T follicular helper cell (primary cell): ENCODE data around the gene EXT2.

Source experiments
- DNase-seq: peaks from one replicate; pipeline ENCODE4 v3.0.0-alpha.2; 2020; ENCODE audit warnings: low read depth

Gene EXT2

DNA sequence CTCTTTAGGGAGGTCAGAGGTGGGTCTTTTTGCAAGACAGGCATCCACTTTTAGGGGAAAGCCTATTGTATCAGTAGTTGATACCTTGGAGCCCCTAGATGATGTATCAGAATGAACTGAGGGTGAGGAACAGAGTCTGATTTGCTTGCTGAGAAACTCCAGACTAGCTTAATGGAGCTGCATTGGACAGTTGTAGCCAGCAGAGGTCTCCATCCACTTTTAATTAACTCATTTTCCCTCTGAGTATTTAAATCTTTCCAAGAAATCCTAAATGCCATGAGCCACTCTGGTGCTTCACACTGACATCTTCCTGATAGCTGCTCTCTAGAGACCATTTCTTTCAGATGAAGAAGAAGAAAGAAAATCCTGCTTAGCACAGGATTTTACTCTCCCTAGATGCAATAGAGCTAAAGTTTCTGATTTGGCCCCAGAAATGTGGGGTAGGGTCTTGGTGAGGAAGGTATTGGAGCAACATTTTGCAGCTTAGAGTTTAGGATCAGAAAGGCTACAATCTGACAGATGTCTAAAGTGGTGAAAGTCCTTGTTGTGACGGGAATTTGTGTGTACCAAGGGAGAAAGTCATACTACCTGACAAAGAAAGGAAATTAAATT lies 38.0 kb downstream of the EXT2 start:
- no peak for DNase-seq

DNA sequence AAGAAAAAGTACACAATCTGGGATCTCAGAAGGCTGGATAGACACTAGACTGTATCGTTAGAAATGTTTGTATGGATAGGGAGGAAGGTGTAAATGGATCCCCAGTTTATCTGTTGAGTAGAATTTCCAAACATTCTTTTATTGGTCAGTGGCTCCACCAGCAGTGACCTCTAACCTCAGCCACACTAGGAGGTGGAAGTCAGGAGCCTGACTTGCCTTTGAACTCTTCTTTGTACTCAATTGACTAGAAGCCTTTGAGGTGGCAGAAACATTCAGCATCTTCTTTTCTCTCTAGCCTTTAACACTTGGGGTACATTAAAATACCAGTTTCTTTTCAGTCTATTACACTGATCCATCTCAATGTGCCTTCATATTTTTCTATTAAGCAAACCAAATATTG lies 39.1 kb downstream of the EXT2 start:
- DNase-seq = no peak

DNA sequence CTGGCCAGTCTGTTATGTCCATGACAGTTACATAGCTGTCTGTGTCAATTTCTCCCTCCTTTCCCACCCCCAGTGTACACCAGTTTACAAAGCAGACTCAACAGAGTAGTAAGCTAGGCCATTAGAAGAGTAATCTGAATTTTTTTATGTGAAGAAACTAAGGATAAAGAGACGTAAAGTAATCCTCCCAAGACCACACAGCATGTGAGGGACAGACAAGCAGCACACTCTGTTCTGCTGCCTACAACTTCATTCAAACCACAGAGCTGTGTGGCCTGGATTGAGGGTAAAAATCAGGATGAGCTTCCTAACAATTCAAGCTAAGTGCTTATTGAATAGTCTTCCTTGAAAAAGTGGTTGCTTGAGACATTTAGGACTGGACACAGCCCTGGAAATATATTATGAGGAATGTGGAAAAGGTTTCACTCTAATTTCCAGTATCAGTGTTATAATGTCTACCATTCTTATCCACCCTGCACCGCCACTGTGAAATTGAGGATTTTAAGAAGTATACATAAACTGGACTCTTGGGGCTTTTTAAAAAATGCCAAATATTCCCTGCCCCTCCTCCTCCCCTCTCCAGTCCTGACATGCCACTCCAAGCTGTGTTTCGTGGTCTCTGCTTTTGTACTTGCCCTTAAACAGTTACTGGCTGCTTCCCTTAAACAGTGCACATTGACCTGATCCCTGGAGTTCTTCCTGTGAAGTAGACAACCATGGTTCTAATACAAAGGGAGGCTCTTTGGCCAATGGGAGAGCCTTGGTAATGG lies 40.9 kb downstream of the EXT2 start:
- DNase-seq = no peak

DNA sequence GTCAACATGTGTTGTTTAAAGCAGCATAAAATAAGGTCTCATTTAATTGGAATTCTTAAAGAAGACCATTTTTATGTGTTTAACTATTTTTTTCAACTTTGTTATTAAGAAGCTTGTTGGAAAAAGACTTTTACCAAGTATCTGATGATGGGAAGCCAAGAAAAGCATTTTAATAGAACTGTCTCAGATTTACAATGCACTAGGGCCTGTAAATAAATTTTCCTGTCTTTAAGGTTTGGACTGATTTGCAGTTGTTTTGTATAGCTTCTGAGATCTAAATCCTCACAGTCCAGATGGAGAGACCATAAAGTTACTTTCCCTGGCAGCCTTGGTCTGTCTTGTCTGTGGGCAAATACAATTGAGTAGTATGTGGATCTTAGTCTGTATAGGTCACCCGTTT lies 41.6 kb downstream of the EXT2 start:
- DNase-seq = no peak

DNA sequence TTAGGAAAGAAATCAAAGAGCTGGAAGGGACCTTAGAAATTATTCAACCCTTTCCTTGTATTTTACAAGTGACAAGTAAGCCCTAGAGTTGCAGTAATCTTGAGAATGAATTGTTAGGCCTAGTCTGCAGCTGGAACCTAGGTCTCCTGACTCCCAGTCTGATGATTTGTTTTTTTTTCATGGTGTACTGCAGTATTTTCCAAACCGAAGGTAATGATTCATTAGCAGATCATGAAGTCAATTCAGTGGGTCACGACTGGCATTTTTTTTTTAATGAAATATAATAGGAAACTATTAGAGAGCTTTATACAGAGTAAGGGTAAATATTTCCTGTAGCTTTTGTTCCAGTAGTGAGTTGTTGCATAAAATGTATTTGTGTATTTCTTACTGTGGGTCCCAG lies 42.8 kb downstream of the EXT2 start:
- no peak for DNase-seq

DNA sequence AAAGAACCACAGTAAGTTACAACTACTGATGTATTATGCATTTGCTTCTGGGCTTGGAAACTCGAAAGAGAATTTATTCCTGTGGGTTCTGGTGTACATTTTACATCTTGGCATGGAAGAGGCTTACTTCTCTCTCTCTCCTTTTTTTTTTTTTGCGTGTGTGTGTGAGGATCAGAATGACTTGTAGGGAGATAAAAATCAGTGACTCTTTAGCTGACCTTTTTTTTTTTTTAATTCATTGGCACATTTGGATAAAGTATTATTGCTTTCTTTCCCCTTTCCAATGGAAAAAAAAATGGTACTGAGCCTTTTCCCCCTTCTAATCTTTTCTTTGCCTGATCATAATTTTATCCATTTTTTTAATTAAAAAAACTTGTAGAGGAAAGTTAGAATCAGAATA lies 43.5 kb downstream of the EXT2 start:
- DNase-seq = no peak

DNA sequence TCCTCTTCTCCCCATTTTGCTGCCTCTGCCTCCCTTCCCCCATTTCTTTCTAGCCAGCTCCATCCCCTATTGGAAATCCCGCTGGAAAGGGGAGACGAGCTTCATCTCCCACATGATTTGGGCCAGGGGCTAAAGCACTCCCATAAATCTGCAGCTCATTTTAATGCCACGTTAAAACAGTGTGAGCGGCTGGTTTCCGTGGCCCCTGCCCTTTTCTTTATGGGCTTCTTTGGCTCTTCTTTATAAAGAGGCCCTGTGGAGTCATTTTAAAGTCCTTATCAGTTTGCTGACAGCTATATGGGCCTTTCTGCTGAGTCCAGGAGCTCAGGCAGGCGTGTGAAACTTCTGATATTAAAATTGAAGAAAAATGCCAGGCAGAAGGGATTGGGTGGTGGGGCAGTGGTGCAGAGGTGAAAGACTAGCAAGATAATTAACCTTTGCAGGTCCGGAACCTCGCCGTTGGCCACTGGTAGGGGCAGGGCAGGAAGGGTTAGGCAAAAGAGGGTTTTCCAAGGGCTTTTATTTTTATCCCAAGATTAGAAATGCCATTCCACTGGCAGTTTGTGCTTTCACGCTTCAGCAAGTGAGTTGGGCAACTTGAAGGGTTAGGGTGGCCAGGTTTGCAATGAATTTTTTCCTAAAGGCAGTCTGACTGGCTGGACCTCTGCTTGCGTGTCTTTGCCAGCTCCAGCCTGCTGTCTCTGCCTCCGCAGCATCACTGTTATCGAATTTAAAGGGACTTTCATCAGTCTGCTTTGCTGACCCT lies 44.3 kb downstream of the EXT2 start:
- DNase-seq = no peak

DNA sequence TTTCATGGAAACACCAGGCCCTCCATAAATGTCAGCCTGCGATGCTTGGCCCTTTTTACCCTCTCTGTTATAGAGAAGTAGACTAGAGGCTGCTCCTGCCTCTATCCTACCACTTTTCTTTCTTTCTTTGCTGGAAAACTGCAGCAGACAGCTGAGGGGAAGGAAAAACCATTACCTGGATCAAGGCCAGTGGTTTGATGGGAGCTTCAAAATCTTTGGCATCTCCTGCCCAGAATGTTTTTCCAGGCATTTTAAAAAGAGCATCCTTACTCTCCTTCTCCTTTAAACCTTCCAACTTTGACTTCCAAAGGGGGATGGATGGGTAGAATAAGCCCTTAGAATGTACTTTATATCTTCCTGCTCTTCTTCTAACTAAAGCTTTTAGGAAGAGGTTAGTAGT lies 44.9 kb downstream of the EXT2 start:
- DNase-seq = no peak

DNA sequence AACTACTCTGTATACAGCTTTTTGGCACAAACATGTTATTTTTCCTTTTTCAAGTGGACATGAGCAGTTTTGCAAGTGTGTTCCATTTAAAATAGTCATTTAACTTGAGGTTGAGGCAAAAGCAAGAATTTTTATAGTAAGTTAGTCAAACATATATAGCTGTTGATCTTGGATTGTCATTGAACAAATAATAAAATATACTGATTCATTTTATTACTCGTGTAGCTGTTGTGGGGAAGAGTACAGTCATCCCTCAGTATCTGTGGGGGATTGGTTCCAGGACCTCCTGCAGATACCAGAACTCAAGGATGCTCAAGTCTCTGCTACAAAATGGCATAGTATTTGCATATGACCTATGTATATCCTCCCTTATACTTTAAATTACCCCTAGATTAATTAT lies 45.3 kb downstream of the EXT2 start:
- DNase-seq = no peak

DNA sequence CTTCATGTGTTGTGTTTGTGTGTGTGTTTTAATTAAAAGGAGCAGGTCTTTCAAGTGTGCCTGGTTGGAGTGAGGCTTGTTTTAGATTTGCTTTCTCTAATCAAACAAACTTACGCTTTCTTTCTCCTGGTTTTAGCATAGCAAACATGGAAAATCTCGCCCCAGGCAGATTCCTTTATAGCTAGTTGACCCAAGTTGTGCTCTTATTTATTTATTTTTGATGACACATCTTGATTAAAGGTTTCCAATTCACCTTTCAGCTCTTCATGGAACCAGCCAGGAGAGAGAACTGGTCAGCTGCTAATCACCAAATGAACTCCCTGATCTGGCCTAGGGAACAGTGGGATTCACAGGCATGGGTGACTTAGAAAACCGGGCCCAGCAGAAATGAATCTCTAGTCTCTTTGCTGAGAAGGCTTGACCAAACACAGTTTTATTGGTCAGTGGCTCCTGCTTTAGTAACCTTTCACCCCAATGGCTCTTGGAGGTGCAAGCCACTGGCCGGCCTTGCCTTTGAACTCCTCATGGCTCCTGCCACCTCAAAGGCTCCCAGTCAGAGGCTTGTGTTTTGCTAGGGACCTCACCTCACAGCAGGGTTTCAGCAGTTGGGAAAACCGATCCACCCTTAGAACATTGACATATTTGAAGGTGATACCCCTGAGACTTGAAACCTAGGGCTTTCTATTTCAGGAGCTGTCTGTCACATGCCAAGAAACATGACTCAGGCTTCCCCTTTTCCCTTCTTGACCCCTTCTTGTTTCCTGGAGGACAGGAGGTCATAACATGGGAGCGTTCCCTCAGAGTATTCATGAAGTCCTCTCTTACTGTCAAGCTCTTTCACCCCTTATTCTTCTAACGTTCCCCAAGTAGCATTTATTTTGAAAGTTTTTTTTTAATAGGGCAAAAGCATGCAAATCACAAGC lies 48.8 kb downstream of the EXT2 start:
- DNase-seq = no peak

DNA sequence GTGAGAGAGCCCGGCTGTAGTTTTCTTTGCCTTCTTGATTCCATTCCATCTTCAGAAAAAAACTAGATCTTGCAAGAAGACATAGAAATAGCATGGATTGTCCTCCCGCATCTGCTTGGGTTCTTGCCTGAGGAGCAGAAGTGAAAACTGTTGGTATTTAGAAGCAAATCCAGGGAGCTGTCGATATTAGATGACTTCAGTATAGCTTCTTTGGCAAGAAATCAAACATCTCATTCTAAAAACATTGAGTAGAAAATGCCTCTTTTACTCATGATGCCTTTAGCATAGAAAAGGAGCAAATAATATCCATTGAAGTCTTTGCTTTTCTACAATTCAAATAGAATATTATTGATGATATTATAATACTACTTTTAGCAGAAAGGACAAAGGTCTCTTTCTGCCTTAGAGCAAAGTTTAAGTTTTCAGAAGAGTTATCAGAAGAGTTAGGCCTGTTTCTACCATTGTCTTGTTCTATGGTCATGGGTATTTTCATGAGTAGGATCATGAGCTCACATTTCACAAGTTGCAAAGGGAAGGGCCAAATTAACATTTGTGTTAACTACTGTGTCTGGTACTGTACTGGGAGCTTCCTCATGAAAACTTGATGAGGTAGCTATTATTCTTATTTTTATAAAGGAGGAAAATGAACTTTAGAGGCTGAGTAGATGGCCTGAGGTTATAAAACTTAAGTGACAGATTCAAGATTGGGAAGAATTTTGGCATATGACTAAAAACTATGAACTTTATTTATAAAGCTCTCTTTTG lies 49.7 kb downstream of the EXT2 start:
- no peak for DNase-seq

DNA sequence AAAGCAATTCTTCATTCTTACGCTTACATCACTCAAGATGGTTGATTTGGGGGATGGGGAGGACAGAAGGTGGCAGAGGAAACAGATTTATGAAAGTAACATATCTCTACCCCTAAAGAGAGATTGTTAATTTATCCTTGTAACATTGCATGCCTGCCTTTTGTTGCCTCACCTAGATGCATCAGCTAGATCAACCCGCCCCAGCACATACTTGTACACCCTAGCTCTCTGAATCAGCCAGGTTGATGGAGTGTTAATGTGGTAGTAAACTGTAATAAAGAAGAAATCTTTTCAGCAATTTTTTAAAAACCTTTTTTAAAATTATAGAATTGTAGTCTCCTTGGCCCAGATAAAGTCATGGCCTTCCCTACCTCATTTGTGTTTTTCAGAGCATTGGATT lies 51.5 kb downstream of the EXT2 start:
- no peak for DNase-seq

DNA sequence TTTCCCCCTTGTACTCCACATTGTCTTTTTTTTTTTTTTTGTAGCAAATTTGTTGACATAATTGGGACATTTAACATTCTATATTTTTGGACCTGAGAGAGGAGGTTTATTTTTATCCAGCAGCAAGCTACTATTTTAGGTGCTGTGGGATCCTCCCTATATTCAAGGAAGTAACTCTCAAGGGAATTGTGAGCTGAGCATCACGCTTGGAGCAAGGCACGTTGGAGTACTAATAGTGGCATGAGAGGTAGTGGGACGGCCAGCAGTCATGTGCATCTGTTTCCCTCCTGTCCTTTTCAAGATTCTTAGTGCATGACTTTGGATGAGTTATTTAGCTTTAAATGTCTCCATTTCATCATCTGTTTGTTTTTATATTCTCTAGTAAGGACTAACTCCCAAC lies 52.3 kb downstream of the EXT2 start:
- DNase-seq = no peak

DNA sequence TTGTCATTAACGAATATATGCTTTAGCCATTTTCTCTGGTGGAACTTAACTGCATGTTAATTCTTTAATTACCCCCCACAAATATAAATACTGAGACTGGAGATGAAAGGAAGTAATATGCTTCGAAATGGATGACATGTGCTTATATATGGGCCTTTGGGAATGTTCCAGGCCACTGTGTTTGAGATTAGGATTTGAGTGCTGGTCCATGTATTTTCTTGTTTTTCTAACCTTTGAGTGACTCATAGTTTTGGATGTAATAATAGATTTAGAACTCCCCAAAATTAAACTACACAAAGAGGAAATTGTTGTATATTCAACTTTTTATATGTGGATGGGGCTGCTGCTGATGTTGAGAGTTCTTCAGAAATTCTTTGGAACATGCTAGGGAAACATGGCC lies 54.2 kb downstream of the EXT2 start:
- no peak for DNase-seq

DNA sequence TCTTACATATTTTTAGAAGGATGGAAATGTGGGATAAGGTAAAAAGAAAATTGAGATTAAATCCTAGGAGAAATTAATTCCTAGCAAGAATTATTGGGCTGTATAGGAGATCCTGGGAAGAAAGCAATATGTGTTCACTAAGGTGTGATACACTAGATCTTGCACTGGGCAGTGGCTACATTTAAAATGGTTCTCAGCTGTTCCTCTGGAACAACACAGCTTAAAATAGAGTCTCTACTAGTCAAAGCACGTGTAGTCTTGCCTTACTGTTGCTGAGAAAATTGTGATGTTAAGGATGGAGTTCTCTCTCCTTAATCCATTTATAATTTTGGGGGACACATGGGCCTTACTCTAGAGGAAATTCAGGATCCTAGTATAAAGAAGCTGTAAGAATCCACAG lies 54.9 kb downstream of the EXT2 start:
- no peak for DNase-seq

DNA sequence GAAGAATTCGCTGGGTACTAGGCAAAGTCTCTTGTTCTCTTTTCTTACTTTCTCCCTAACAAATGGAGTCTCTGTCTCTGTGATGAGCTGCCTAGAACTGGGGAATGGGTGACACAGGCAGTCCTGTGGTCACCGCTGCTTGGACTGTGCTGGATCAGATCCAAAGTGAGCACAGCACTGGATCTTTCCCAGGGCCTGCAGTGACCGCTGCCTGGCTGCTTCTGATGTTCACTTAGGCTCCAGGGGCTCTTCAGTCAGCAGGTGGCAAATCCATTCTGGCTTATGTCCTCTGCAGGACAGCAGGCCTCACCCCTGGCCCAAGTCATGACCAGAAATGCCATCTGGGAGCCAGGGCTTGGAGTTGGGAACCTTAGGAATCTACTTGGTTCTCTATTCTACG lies 61.5 kb downstream of the EXT2 start:
- DNase-seq = no peak

DNA sequence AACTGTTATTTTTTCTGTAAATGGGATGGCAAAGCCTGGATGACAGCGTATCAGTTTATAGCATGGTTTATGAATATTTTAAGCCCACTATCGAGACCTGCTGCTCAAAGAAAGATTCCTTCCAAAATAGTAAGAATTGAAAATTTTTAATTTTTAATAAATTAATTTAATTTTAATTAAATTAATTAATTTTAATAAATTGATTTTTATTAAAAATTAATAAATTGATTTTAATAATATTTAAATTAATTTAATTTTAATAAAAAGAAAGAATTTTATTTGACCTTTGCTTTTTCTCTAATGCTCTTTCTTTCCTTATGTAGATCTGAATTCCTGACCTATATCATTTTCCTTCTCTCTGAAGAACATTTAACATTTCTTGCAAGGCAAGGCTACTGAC lies 62.9 kb downstream of the EXT2 start:
- DNase-seq = no peak

DNA sequence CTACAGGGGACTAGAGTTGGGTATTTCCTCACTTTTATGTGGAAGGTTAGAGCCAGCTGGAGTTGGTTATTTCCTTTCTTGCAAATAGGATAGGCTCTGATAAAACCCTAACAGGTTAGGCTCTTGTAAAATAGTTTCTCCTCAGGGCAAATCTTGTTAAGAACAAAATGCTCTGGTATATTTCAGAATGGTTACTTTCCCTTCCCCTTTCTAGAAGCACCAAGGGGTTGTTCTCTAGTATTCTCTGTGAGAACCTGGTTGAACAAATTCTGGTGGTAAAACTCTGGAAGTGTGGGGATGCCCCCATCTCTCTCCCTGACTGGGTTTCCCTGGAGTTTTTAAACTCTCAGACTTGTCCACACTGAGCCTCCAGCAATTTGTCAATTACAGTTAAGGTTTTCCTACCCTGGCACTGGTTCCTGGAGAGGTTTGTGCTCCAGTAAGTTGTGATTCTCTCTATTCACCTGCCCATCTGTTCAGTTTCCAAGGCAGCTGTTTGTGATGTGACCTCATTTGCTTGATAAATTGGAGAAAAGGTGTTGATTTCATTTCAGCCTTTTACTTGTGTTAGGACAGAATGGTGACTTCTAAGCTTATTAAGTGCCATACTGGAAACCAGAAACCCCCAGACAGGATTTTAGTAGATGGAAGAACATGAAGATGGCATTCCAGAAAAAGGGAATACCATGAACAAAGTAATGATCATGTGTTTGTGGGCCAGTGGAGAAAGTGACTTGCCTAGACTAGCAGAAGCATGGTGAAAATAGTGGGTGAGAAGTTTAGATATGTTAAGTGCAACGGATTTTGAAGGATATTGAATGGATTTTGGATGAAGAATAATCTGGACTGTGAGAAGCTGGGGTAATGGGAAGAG lies 64.6 kb downstream of the EXT2 start:
- DNase-seq = no peak

DNA sequence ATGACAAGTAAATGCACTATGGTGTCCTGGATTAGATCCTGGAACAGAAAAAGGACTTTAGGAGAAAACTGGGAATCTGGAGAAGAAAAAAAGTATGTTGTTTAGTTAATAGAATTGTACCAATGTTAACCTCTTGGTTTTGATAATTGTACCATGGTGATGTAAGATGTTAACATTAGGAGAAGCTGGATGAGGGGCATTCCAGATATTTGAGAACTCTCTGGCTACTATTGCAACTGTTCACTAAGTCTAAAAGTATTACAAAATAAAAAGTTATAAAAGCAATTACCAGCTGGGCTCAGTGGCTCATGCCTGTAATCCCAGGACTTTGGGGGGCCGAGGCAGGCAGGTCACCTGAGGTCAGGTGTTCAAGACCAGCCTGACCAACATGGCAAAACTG lies 66.5 kb downstream of the EXT2 start:
- DNase-seq = no peak

DNA sequence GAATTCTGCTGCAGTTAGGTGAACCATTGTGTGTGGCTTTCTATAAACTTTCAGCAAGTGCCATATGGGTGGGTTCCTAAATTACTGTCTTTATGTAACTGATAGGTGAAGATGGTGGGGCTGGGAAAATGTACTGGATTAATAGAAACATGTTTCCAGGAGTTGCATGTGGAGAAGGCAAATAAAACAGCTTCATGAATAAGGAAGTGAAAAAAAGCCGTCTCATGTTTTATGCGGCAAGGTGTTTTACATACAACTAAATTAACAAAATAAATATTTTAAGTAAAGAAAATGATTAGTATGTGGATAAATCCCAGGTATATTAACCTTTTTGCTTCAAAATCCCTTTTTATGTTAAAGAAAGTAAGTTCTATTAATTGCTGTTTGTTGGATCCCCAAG lies 67.2 kb downstream of the EXT2 start:
- no peak for DNase-seq
